GM21423 (cell line): ENCODE measurements around the gene CXCL10.
"Not testable (repeated sequence)": the region's sequence is repeated elsewhere in the genome, so short reads cannot be mapped to it uniquely, and the experiment has no call there.

Source experiments
- ATAC-seq: cut with Tn5 transposase; IDR thresholded peaks from one replicate; pipeline ENCODE4 v1.9.1; 2021; ENCODE audit warnings: mild to moderate bottlenecking, moderate library complexity; ENCODE audit not compliant: unreplicated experiment

Gene CXCL10

GRCh38 chr4:76023389-76023788, at the start of gene CXCL10:
Gene CXCL10 (minus strand): TSS chr4:76023497. CDS start chr4:76023431, 66 bp downstream.
- ATAC-seq = no peak

- ATAC-seq = no peak
Measured at GRCh38 chr4:76072760-76073159, 49.5 kb upstream of the CXCL10 start.

GRCh38 chr4:76067652-76068286, 44.5 kb upstream of the CXCL10 start:
- ATAC-seq = peak; percentile 58

- ATAC-seq = no peak
Measured at GRCh38 chr4:76066546-76066945, 43.2 kb upstream of the CXCL10 start.

GRCh38 chr4:76061982-76062381, 38.7 kb upstream of the CXCL10 start:
- ATAC-seq = peak; percentile 76

DNA sequence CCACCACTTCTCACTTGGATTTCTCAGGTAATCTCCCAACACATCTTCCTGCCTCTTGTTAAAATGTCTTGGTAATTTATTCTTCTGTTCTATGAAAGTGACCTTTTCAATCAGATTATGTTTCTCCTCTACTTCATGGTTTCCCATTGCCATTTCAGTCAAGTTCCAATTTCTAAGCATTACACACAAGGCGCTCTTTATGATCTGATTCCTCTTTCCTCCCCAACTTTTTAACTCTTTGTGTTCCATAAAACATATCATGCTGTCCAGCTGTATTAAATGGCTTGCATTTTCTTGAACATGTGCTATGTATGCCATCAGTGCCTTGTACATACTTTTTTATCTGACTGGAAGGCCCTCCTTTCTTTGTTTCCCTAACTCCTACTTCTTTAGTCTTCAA, 38.1 kb upstream of the CXCL10 start:
- ATAC-seq = no peak

DNA sequence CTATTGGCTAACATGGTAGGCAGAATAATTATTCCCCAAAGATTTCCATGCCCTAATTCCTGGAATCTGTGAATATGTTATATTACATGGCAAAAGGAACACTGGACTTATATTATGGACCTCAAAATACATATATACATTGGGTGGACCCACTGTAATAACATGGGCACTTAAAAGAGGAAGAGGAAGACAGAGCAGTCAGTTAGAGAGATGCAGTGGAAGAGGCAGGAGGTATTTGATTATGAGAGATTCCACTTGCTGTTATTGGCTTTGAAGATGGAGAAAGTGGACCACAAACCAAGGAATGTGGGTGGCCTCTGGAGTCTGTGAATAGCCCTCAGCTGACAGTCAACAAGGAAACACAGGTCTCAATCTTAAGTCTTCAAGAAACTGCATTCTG, 37.2 kb upstream of the CXCL10 start:
- ATAC-seq = no peak

GRCh38 chr4:76059750-76060149, 36.5 kb upstream of the CXCL10 start:
- no peak for ATAC-seq

DNA sequence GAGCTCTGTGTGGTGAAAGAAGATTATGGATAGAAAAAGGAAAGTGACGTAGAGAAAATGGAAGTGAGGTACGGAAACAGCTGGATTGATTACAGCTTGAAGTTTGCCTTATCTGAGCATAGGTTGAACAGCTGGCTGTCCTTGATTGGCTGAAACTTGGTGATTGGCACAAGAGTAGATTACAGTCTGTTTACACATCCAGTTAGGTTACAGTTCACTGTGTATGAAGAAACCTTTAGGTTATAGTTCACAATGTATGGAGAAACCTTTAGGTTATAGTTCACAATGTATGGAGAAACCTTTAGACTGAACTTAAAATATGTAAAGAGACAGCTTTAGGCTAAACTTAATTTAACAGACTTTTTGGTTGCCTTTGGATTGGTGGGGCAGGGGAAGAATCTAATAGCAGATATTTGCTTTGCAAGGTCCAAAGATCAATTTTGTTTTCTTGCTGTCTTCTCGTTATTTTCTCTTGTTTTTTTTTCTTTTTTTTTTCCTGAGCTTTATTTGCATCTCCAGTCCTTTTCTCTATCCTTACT, 35.7 kb upstream of the CXCL10 start:
- no peak for ATAC-seq

DNA sequence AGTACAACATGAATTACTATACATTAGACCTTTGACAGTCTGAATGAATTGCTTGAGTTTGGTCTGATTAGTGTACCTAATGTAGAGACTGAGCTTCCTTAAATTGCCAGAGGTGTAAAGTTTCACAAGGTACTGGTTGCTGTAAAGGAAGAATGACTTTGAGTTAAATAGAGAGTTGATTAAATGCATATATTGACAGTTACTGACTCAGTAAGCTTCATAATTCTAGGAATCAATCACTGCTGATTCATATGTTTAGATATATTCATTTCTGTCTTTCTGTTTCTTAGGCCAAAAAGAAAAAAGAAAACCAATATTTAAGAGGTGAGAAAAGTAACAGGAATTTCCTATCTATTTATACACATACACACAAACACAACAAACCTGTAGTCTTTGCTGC, 35.0 kb upstream of the CXCL10 start:
- ATAC-seq = no peak

DNA sequence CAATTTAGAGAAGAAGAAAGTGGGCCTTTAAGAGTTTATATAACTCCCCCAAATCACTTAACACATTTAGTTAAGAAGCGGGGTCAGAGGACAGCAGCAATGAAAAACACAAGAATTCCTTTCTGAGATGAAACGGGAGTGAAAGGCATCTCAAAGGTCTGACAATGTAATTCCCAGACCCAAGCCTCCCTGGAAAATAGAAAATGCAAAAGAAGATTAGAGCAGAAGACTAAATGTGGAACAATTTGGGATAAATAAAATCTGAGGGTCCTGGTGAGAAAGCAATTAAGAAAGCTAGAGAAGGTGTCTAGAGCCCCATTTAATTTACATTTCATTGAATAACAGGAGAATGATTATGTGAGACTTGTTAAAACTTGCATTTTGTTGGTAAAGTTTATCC, 32.1 kb upstream of the CXCL10 start:
- no peak for ATAC-seq

- ATAC-seq = peak; percentile 97
Measured at GRCh38 chr4:76055016-76055415, 31.7 kb upstream of the CXCL10 start.

DNA sequence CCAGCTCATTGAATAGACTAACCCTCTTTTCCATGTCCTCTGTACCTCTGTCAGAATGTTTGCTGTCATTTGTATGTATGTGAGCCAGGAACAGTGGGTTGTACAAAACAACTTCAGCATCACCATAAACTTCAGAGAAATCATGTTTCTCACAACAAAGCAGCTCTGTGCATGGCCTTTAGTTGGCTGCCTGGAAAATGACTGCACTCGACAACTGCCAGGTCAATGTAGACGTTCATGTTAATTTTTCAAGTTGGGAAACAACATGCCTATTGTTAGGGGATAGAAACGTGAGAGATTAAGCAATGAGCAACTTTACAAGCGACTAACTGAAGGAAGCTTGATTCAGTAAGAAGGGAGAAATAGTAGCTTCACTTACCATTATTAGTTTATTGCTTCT, 30.4 kb upstream of the CXCL10 start:
- ATAC-seq = no peak

- ATAC-seq = not testable (repeated sequence)
Measured at GRCh38 chr4:76050560-76051050, 27.3 kb upstream of the CXCL10 start.

GRCh38 chr4:76049860-76050416, 26.6 kb upstream of the CXCL10 start:
- ATAC-seq = not testable (repeated sequence)

DNA sequence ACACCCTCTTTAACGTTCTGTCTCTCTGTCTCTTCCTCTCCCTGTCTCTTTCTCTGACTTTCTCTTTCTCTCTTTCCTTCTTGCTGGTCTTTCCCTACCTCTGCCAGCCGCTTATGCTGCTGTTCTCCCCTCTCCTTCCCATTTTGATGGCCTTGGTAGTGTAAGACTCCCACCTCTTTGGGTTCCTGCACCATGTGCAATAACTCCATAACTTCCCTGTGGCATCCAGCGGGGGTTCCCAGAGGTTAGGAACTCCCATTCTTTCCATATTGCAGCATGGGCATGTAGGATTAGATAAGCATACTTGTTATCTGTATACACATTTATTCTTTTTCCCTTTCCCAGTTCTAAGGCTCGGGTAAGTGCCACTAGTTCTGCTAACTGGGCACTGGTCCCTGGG, 21.4 kb upstream of the CXCL10 start:
- not testable (repeated sequence) for ATAC-seq

DNA sequence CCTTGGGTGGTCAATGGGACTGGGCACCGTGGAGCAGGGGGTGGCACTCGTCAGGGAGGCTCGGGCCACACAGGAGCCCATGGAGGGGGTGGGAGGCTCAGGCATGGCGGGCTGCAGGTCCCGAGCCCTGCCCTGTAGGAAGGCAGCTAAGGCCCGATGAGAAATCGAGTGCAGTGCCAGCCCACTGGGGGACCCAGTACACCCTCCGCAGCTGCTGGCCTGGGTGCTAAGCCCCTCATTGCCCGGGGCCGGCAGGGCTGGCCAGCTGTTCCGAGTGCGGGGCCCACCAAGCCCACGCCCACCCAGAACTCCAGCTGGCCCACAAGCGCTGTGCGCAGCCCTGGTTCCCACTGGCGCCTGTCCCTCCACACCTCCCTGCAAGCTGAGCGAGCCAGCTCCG, 20.0 kb upstream of the CXCL10 start:
- ATAC-seq = not testable (repeated sequence)

GRCh38 chr4:76042241-76042998, 19.1 kb upstream of the CXCL10 start:
- ATAC-seq = not testable (repeated sequence)

DNA sequence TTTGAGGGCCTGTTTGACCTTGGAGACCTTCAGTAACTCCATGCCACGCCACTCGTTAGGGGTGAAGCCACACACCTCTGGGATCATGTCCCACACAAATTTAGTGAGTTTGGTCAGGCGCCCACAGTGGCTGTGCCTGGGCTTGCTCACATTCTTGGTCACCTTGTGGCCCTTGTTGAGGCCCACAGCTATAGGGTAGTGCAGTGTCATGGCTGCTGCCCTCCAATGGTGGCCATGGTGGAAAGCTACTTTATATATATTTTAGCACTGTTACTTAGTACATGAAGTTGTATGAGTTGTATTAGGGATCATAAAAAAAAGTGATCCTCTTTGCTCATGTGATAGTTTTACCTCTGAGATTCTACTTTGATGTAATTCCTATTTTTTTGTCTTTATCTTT, 13.6 kb upstream of the CXCL10 start:
- ATAC-seq = no peak

- ATAC-seq = no peak
Measured at GRCh38 chr4:76035799-76036380, 12.6 kb upstream of the CXCL10 start, which contains the start of gene CXCL11. Gene CXCL11 (minus strand): TSS chr4:76036070. CDS start chr4:76035987, 83 bp downstream.

- ATAC-seq = no peak
Measured at GRCh38 chr4:76035141-76035540, 11.8 kb upstream of the CXCL10 start.
